Stimulated activated memory B cell treated with anti-CD40 and anti-IgM and Interleukin-4, amounts not matched to agents 10 μg/mL and 1 μg/mL and 100 μg/mL, for 72 hours (primary cell): ENCODE results near the gene GDF9.

Experiments
- ATAC-seq: fragments of 150-1000 bp; cut with Tn5 transposase; 2 replicates; pipeline ENCODE4 v1.10.0; 2021
- H3K27ac Mint-ChIP-seq: one replicate; pipeline ENCODE4 v1.8.0; 2022; ENCODE audit warnings: mild to moderate bottlenecking, mixed read lengths
- H3K27me3 Mint-ChIP-seq: one replicate; pipeline ENCODE4 v1.8.0; 2022; ENCODE audit warnings: mixed read lengths
- H3K36me3 Mint-ChIP-seq: one replicate; pipeline ENCODE4 v1.8.0; 2022; ENCODE audit warnings: mixed read lengths
- H3K4me1 Mint-ChIP-seq: one replicate; pipeline ENCODE4 v1.8.0; 2022; ENCODE audit warnings: mixed read lengths
- H3K4me3 Mint-ChIP-seq: one replicate; pipeline ENCODE4 v1.8.0; 2022; ENCODE audit warnings: mild to moderate bottlenecking, moderate library complexity, mixed read lengths
- H3K9me3 Mint-ChIP-seq: one replicate; pipeline ENCODE4 v1.8.0; 2022; ENCODE audit warnings: mixed read lengths

Gene GDF9, protein sequence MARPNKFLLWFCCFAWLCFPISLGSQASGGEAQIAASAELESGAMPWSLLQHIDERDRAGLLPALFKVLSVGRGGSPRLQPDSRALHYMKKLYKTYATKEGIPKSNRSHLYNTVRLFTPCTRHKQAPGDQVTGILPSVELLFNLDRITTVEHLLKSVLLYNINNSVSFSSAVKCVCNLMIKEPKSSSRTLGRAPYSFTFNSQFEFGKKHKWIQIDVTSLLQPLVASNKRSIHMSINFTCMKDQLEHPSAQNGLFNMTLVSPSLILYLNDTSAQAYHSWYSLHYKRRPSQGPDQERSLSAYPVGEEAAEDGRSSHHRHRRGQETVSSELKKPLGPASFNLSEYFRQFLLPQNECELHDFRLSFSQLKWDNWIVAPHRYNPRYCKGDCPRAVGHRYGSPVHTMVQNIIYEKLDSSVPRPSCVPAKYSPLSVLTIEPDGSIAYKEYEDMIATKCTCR

DNA sequence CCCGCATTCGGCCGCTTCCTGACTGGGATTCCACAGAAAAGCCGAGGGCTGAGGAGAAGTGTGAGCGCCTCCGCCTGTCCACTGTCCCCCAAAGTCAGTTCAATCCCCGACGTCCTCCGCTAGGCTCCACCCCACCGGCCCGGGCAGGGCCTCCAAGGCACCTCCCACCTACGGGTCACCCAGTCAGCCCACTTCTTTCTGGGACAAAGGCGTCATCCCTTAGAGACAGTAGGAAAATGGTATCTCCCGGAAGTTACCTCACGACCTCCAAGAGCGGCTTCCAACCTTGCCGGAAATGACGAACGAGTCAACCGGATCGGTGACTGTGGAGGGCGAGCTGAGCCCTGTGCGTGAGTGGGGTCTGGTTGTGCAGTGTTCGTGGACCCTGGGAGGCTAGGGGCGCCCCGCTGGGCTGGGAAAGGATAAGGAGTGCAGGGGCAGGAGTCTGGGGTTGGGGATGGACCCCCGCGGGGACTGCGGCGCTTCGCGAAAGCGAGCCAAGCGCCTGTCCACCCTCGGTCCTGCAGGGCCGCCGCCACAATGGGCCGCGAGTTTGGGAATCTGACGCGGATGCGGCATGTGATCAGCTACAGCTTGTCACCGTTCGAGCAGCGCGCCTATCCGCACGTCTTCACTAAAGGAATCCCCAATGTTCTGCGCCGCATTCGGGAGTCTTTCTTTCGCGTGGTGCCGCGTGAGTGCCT, at the start of gene GDF9, which contains the start of gene UQCRQ:
GDF9 (minus strand) TSS at position 128 of the 704 bp plus-strand sequence. CDS start 1,936 bp downstream, outside the sequence.
UQCRQ (plus strand) TSS at position 301 of the 704 bp plus-strand sequence; CDS start at position 541, 240 bp downstream.
- Mint-ChIP-seq H3K9me3 (no peaks in the 10 kb centered on the region), H3K4me1 (peaks cover 23% of the 10 kb centered on the region), H3K27me3 (no peaks in the 10 kb centered on the region), H3K36me3 (peaks cover 5% of the 10 kb centered on the region), H3K27ac (peak within 1 kb of the TSS; percentile 95), H3K4me3 (peak within 1 kb of the TSS; percentile 96)
- ATAC-seq = peak; percentile 100

DNA sequence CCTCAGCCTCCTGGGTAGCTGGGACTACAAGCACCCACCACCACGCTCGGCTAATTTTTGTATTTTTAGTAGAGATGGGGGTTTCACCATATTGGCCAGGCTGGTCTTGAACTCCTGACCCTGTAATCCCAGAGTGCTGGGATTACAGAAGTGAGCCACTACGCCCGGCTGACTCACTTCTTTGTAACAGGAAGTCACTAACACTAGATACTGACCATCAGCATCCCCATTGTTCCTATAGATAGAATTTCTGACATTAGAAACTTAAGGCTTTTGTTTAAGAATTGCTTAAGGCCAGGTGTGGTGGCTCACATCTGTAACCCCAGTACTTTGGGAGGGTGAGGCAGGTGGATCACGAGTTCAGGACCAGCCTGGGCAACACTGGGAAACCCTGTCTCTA, 49.4 kb upstream of the GDF9 start:
- peaks cover 27% of the 10 kb centered on the region for H3K4me1 Mint-ChIP-seq
- no peak overlapping the region for H3K4me3 Mint-ChIP-seq
- peaks cover 40% of the 10 kb centered on the region for H3K36me3 Mint-ChIP-seq
- no peaks in the 10 kb centered on the region for H3K27me3 Mint-ChIP-seq
- ATAC-seq = no peak
- no peaks in the 10 kb centered on the region for H3K9me3 Mint-ChIP-seq
- H3K27ac Mint-ChIP-seq = no peak overlapping the region

DNA sequence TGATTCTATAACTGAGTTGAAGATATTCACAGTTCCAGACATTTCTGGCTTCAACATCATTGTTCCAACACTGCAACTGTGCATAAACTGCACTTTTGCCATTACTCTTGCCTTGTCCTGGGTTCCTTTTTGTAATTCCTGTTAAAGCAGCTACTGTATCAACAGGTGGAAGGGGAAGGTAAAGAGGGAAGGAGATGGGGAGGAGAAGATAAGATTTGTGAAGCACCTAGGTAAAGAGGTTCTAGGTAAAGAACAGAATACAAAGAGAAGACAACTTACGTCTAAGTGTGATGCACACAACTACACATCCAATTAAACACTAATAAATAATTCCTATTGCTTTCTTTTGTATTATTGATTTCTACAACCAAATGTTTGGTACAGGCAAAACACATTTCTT, 43.4 kb upstream of the GDF9 start:
- no peak for ATAC-seq
- H3K27ac Mint-ChIP-seq = no peak overlapping the region
- H3K36me3 Mint-ChIP-seq = peaks cover 48% of the 10 kb centered on the region
- H3K4me3 Mint-ChIP-seq = no peak overlapping the region
- H3K9me3 Mint-ChIP-seq = no peaks in the 10 kb centered on the region
- H3K27me3 Mint-ChIP-seq = no peaks in the 10 kb centered on the region
- peaks cover 38% of the 10 kb centered on the region for H3K4me1 Mint-ChIP-seq

DNA sequence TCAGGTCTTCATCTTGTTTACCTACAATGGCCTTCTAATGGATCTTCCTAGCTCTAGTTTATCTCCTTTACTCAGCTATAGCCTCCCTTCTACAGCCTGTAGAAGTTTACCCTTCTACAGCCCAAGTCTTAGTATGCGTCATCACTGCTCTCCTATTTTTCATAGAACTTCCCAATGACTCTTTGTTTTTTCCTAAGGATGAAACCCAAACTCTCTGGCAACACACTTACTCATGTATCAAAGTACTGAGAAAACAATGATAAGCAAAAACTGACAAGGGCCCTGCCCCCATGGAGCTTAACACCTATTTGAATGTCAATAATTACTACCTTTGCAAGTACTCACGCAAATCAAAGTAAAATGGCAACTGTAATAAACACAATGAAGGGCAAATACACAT, 40.9 kb upstream of the GDF9 start:
- Mint-ChIP-seq H3K36me3 (peaks cover 51% of the 10 kb centered on the region), H3K9me3 (no peaks in the 10 kb centered on the region), H3K27ac (no peak overlapping the region), H3K4me3 (no peak overlapping the region), H3K27me3 (no peaks in the 10 kb centered on the region), H3K4me1 (peaks cover 43% of the 10 kb centered on the region)
- no peak for ATAC-seq

DNA sequence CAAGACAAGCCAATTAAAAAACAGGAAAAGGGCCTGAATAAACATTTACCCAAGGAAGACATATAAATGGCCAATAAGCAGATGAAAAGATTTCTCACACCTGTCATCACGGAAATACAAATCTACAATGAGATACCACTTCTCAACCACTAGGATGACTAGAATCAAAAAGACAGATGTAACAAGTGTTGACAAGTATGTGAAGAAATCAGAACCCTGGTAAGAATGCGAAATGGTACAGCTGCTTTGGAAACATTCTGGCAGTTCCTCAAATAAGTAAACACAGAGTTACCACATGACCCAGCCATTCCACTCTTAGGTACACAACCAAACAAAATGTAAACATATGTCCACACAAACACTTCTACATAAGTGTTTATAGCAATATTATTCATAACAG, 39.7 kb upstream of the GDF9 start:
- H3K27ac Mint-ChIP-seq = no peak overlapping the region
- H3K9me3 Mint-ChIP-seq = no peaks in the 10 kb centered on the region
- no peak overlapping the region for H3K4me3 Mint-ChIP-seq
- peaks cover 34% of the 10 kb centered on the region for H3K4me1 Mint-ChIP-seq
- no peaks in the 10 kb centered on the region for H3K27me3 Mint-ChIP-seq
- no peak for ATAC-seq
- H3K36me3 Mint-ChIP-seq = peaks cover 41% of the 10 kb centered on the region

DNA sequence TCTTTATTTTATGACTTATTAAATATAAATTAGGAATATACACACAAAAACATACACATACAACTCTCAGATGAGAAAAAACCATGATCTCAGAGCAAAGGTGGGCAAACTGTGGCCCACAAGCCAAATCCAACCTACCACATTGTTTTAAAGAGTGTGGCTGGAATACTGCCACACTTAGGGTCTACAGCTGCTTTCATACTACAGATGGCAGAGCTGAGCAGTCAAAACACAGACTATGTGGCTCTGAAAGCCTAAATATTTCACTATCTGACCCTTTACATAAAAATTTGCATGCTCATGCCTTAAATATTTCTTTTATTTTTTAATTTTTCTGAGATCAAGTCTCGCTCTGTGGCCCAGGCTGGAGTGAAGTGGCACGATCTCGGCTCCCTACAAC, 35.5 kb upstream of the GDF9 start:
- ATAC-seq = no peak
- Mint-ChIP-seq H3K27me3 (no peaks in the 10 kb centered on the region), H3K4me3 (no peak overlapping the region), H3K9me3 (no peaks in the 10 kb centered on the region), H3K4me1 (peaks cover 20% of the 10 kb centered on the region), H3K36me3 (peaks cover 39% of the 10 kb centered on the region), H3K27ac (no peak overlapping the region)

DNA sequence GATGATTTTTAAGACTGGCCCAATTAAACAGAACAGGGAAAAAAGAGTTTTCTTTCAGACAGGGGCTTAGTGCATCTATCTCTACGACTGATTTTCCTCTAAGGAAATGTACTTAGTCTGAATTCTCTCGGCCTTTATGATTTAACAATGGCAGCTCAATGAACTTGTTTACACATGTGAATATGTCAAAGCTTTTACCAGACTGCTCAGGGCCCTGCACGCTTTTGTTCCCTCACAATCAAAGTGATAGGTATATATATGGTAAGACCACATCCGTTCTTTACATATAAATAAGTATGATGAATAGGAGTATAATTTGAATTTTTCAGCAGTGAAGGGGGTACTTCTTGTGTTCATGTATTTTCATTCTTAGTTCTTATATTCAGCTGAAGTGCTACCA, 34.8 kb upstream of the GDF9 start:
- Mint-ChIP-seq H3K4me3 (no peak overlapping the region), H3K27me3 (no peaks in the 10 kb centered on the region), H3K27ac (no peak overlapping the region), H3K4me1 (peaks cover 20% of the 10 kb centered on the region), H3K36me3 (peaks cover 41% of the 10 kb centered on the region), H3K9me3 (no peaks in the 10 kb centered on the region)
- ATAC-seq = no peak

DNA sequence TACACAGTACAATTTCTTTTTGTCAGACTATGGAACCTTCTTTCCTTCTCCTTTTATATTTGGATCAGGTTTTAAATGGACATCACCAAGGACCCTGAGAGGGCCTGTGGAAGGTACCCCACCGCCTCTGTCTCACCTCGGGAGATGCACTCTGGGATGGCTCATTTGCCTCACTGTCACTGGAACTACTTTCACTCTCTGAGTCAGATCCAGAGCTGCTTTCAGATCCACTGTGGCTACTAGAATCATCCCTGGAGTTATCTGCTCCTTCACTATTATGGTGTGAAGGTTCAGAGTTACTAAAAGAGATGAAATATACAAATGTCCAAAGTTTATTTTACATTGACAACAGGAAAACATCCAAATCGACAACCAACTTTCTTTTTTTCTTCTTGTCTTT, 31.8 kb upstream of the GDF9 start:
- H3K27me3 Mint-ChIP-seq = no peaks in the 10 kb centered on the region
- no peaks in the 10 kb centered on the region for H3K9me3 Mint-ChIP-seq
- no peak for ATAC-seq
- H3K4me3 Mint-ChIP-seq = no peak overlapping the region
- peaks cover 1% of the 10 kb centered on the region for H3K4me1 Mint-ChIP-seq
- no peak overlapping the region for H3K27ac Mint-ChIP-seq
- peaks cover 29% of the 10 kb centered on the region for H3K36me3 Mint-ChIP-seq

DNA sequence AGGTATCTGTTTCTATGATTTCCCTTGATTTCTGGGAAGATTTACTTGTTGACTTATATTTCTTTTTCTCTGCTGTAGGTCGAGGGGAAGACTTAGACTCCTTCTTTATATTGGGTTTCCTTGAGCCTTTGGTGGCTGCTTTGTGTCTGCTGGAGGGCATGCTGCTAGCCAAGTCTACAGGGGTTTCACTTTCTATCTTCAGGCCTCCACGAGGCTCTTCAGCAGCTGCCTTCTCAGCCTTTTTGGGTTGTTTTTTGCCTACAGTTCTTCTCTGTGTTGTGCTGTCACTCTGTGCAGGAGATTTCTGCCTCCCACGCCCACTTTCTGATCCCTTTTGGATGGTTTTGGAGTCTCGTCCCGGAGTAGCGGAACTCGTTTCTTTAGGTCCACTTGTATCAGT, 30.4 kb upstream of the GDF9 start:
- H3K27ac Mint-ChIP-seq = no peak overlapping the region
- H3K4me3 Mint-ChIP-seq = no peak overlapping the region
- H3K36me3 Mint-ChIP-seq = peaks cover 41% of the 10 kb centered on the region
- no peaks in the 10 kb centered on the region for H3K27me3 Mint-ChIP-seq
- ATAC-seq = no peak
- no peaks in the 10 kb centered on the region for H3K9me3 Mint-ChIP-seq
- H3K4me1 Mint-ChIP-seq = no peaks in the 10 kb centered on the region

DNA sequence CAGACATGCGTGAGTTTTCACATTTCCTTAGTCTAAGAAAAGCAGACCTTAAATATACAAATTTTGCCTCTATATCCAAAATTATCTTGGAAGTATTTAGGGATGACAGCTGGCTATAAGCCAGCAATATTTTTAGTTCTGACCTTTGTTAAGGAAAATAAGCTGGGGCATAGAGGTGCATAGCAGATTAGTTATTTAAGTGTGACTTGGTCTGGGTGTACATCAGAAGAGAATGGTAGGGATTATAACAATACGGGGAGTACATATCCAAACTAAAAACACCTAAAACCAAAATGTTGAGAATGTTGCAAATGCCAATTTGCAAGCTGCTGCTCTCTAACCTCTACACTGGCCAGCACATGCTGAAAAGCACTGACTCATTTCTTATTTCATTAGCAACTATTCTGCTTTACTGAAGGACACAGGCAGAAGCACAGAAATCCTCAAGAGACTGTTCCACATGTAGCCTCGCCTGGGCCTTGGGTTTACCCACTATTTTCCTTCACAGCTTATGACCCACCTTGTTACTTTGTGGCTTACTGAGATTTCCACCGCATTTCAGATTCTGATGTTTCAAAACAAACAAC, 29.5 kb upstream of the GDF9 start:
- no peaks in the 10 kb centered on the region for H3K4me1 Mint-ChIP-seq
- H3K27ac Mint-ChIP-seq = no peak overlapping the region
- no peak overlapping the region for H3K4me3 Mint-ChIP-seq
- H3K36me3 Mint-ChIP-seq = peaks cover 43% of the 10 kb centered on the region
- H3K9me3 Mint-ChIP-seq = no peaks in the 10 kb centered on the region
- no peak for ATAC-seq
- H3K27me3 Mint-ChIP-seq = no peaks in the 10 kb centered on the region

DNA sequence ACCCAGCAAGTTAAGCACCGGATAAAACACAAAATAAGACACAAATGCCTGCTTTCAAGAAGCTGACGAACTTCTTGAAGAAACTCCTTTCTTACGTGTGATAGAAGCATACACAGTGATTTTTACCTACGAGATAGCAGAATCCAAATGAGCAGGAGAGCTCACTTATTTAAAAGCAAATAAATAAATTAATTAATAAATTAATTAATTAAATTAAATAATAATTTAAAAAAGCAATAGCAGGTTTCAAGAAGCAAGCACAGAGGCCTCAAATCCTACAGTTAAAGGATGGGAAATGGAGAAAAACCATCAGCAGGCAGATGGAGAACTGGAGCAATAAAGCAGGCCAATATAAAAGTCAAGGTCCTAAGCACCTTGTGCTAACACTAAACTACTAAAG, 24.5 kb upstream of the GDF9 start:
- no peak for ATAC-seq
- H3K9me3 Mint-ChIP-seq = no peaks in the 10 kb centered on the region
- H3K36me3 Mint-ChIP-seq = peaks cover 42% of the 10 kb centered on the region
- no peak overlapping the region for H3K4me3 Mint-ChIP-seq
- H3K4me1 Mint-ChIP-seq = peaks cover 14% of the 10 kb centered on the region
- no peak overlapping the region for H3K27ac Mint-ChIP-seq
- H3K27me3 Mint-ChIP-seq = no peaks in the 10 kb centered on the region

DNA sequence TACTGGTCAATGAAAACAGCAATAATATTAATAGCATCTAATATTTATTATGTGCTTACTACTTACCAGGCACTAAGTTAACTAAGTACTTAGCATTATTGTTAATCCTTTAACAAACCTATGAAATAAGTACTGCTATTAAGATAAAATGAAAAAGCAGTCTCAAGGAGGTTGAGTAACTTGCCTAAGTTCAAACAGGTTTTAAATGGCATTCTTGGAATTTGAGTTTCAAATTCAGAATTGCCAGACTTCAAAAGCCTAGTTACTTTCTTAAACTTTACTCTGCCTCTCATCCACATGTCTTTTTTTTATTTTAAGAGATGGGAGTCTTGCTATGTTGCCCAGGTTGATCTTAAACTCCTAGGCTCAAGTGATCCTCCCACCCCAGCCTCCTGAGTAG, 23.2 kb upstream of the GDF9 start:
- H3K4me3 Mint-ChIP-seq = no peak overlapping the region
- peaks cover 45% of the 10 kb centered on the region for H3K36me3 Mint-ChIP-seq
- H3K9me3 Mint-ChIP-seq = no peaks in the 10 kb centered on the region
- no peaks in the 10 kb centered on the region for H3K27me3 Mint-ChIP-seq
- H3K27ac Mint-ChIP-seq = no peak overlapping the region
- ATAC-seq = no peak
- H3K4me1 Mint-ChIP-seq = peaks cover 16% of the 10 kb centered on the region

DNA sequence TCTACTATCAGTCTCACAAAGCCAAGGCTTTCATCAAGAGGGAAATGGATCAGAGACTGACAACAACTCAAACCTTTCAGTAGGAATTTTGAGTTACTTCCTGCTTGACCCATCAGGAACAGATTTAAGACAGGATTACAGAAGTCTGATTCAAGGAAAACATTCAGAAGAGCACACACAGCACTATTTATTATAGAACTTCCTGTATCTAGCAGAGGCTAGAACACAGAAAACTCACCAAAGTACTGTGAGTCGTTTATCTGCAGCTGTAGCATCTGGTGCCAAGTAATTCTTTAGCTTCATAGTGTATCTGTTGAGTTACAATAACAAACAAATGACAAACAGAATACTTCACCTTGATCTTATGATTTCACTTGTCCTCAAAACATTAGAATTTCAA, 21.0 kb upstream of the GDF9 start:
- no peak overlapping the region for H3K4me3 Mint-ChIP-seq
- no peak overlapping the region for H3K27ac Mint-ChIP-seq
- no peak for ATAC-seq
- H3K27me3 Mint-ChIP-seq = no peaks in the 10 kb centered on the region
- no peaks in the 10 kb centered on the region for H3K9me3 Mint-ChIP-seq
- peaks cover 48% of the 10 kb centered on the region for H3K36me3 Mint-ChIP-seq
- peaks cover 16% of the 10 kb centered on the region for H3K4me1 Mint-ChIP-seq

DNA sequence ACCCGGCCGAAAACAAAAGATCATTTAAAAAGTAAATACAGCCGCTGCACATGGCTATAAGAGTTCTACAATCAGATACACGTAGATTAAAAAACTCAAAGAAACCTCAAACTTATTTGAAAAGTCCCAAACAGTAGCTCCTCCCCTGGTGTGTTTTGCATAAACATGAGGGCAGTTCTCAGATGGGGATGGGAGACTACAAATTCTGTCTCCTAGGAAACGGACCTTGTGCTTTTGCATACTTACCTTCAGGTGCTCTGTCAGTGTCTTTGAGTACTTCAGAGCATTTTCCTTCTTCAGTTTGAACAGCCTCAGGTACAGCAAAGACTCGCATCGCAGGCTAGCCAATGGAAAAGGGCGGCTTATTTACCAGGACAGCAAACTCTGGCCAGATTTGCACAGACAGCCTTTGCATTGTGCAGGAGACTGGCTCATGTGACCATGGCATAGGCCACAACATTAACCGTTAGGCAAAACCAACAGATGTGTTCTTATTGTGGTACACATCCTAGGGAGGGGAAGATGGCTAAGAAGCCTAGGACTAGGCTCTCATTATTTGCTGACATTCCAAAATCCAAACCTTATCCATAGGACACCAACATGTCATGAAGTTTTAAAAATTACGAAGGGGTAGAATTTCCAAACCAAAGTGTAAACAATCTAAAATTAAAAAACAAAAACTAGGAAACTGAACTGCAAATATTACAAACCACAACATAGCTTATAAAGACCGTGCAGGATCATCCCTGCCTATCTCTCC, 20.0 kb upstream of the GDF9 start:
- no peak for ATAC-seq
- H3K27ac Mint-ChIP-seq = peak overlapping the region; percentile 61
- peaks cover 40% of the 10 kb centered on the region for H3K36me3 Mint-ChIP-seq
- H3K27me3 Mint-ChIP-seq = no peaks in the 10 kb centered on the region
- H3K4me3 Mint-ChIP-seq = no peak overlapping the region
- H3K9me3 Mint-ChIP-seq = no peaks in the 10 kb centered on the region
- H3K4me1 Mint-ChIP-seq = peaks cover 16% of the 10 kb centered on the region

DNA sequence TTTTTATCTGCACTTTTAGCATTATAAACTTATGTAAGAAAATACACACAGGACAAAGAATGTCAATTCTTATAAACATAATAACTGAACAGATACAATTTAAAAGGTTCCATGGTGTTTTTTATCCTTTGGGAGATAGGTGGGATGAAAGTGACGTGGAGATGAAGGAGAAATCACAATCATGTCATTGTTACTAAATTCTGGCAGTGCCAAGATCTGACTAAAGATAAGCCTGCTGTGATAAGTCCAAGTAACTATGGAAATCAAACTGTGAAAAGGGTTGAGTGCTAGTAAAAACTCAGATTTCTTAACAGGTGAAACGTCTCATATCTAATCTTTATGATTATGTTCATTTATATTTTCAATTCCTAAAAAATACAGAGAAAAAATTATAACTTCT, 18.3 kb upstream of the GDF9 start:
- Mint-ChIP-seq H3K9me3 (no peaks in the 10 kb centered on the region), H3K27me3 (no peaks in the 10 kb centered on the region), H3K4me1 (peaks cover 16% of the 10 kb centered on the region), H3K4me3 (no peak overlapping the region), H3K27ac (no peak overlapping the region), H3K36me3 (peaks cover 47% of the 10 kb centered on the region)
- no peak for ATAC-seq
